AG04450 (cell line): Measurements from ENCODE around the gene SLIT1. TPM values are rescaled to one million over a fixed set of nuclear protein-coding genes. Genes with fewer than 3 reads are reported as not detected.

Source experiments
- CTCF ChIA-PET: fragments of 300-600, 350-600 bp; formaldehyde crosslinking; extraction: SDS; loops from one replicate; lab custom pipeline; 2022; ENCODE audit warnings: antibody characterized with exemption, inconsistent platforms; lab: Charles Lee
- POLR2A ChIA-PET: fragments of 350-600 bp; formaldehyde crosslinking; extraction: SDS; loops from one replicate; lab custom pipeline; 2021; ENCODE audit warnings: antibody characterized with exemption, inconsistent platforms; lab: Yijun Ruan, JAX
- DNase-seq: peaks from one replicate; pipeline ENCODE4 v3.0.0-alpha.2; 2011; ENCODE audit warnings: low read depth, low spot score
- H3K27ac ChIP-seq: one replicate; pipeline ENCODE4 v1.5.1; 2012; ENCODE audit warnings: low read depth, low read length, control low read depth
- H3K27me3 ChIP-seq: one replicate; pipeline ENCODE4 v1.6.0; 2012; ENCODE audit warnings: low read length; ENCODE audit not compliant: control insufficient read depth, insufficient read depth
- H3K4me3 ChIP-seq: 2 replicates; pipeline ENCODE4 v1.5.1; 2011; ENCODE audit warnings: mild to moderate bottlenecking, low read depth, low read length, control low read depth
- H3K9me3 ChIP-seq: 2 replicates; pipeline ENCODE4 v1.5.1; 2012; ENCODE audit warnings: low read length; ENCODE audit not compliant: control insufficient read depth, insufficient read depth
- polyA plus RNA-seq: library from polyadenylated mRNA; depleted of rRNA; stranded (reverse); fragments of >200 nt; gene quantifications from 2 replicates; pipeline ENCODE4 v1.2.3, GENCODE V29; 2011
- TF ChIP-seq, protein P1 (sequence below): IDR thresholded peaks from 2 replicates; pipeline ENCODE4 v1.5.1; 2011; ENCODE audit warnings: low read depth, low read length, control low read depth, inconsistent platforms

Gene SLIT1
- polyA plus RNA-seq, 1 experiment, result 0.01 TPM

DNA sequence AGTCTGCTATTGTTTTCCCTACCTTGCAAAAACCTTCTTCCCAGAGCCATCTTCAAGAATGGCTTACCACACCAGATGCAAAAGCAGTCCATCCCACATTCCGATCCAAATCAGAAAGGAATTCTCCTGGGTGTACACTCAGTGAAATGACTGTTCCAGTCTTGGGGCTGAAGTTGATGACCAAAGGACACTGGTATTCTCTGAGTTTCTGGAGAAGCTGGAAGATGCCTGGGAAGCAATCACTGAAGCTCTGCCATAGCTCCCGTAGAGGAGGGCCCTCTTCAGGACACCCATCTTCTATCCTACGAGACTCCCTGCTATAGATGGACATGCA is 197.9 kb downstream of the SLIT1 start:
- no peak overlapping the region for H3K4me3 ChIP-seq
- H3K9me3 ChIP-seq, result no peaks in the 10 kb centered on the region
- no peak overlapping the region for H3K27ac ChIP-seq
- CTCF ChIA-PET, result interaction anchor here (0.6 kb wide), 1 partner anchor 150 kb away, joined by 3 read pairs; no protein-coding TSS in a partner anchor
- POLR2A ChIA-PET, result no interaction called here
- H3K27me3 ChIP-seq, result no peaks in the 10 kb centered on the region
- no peak for DNase-seq
- TF ChIP-seq, protein P1, sequence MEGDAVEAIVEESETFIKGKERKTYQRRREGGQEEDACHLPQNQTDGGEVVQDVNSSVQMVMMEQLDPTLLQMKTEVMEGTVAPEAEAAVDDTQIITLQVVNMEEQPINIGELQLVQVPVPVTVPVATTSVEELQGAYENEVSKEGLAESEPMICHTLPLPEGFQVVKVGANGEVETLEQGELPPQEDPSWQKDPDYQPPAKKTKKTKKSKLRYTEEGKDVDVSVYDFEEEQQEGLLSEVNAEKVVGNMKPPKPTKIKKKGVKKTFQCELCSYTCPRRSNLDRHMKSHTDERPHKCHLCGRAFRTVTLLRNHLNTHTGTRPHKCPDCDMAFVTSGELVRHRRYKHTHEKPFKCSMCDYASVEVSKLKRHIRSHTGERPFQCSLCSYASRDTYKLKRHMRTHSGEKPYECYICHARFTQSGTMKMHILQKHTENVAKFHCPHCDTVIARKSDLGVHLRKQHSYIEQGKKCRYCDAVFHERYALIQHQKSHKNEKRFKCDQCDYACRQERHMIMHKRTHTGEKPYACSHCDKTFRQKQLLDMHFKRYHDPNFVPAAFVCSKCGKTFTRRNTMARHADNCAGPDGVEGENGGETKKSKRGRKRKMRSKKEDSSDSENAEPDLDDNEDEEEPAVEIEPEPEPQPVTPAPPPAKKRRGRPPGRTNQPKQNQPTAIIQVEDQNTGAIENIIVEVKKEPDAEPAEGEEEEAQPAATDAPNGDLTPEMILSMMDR, result no peak

DNA sequence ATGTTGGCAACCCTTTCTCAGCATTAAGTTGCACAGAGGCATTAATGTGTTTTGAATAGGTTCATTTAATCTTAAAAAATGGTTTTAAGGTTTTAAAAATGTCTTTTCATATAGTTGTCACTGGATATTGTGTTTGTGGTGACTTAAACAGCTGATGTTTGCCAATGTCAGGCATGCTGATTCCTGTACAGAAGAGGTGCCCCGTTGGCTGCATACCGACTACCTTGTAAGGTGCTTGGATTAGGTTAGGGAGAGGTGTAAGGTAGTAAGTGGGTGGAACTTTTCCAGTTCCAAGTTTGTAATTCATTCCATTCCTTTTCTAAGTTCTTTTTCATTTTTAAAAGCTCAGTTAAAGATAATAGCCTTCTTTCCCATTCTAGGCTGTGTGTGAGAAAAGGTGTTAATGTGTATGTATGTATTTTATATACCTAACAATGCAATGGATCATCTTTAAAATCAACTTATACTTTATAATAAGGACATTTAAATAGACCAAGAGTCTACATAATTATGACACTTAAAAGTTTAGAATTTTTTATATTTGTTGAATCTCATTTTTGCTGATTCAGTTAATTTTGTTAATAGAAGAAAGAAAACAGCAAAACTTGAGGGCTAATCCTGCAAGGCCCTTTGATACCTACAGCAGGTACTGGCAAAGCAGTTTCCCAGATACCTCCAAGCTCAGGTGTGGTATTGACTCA is 198.5 kb downstream of the SLIT1 start:
- Histone ChIP-seq H3K27ac (no peak overlapping the region), H3K4me3 (no peak overlapping the region), H3K27me3 (no peaks in the 10 kb centered on the region), H3K9me3 (no peaks in the 10 kb centered on the region)
- DNase-seq, result no peak
- ChIA-PET CTCF (interaction anchor here (0.6 kb wide), 1 partner anchor 150 kb away, joined by 3 read pairs; no protein-coding TSS in a partner anchor), POLR2A (no interaction called here)
- TF ChIP-seq, protein P1, result no peak

DNA sequence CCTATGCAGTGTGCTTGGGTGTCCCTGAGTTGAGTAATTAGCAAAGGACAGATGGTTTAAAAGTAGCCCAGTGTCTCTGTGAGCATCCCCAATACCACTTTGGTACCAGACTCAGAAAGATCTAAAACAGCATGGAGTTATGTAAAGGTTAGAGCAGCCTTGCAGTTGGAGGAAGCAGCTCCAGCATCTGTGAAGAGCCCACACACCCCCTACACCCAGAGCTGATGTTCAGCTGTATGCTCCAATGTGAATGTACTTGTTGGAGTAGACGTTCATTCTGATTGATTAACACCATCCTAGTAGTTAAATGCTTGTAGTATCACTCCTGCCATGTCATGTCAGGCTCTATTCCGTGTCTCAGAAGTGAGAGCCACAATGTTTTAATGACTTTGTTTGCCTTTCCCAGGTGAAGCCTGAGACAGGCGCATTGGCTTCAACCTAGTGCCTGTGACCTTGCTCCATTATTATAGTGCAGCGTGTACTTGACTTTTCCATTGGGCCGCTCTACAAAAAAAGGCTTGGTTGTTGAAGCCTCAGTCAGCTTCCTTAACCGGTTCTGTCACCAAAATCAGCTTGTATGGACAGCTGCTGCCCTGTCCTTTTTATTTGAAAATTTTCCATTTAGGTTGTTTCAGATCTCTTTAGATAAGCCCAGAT is 199.4 kb downstream of the SLIT1 start:
- no peak for DNase-seq
- Histone ChIP-seq H3K4me3 (no peak overlapping the region), H3K9me3 (no peaks in the 10 kb centered on the region), H3K27ac (no peak overlapping the region), H3K27me3 (no peaks in the 10 kb centered on the region)
- ChIA-PET POLR2A (no interaction called here), CTCF (no interaction called here)
- TF ChIP-seq, protein P1, result no peak

DNA sequence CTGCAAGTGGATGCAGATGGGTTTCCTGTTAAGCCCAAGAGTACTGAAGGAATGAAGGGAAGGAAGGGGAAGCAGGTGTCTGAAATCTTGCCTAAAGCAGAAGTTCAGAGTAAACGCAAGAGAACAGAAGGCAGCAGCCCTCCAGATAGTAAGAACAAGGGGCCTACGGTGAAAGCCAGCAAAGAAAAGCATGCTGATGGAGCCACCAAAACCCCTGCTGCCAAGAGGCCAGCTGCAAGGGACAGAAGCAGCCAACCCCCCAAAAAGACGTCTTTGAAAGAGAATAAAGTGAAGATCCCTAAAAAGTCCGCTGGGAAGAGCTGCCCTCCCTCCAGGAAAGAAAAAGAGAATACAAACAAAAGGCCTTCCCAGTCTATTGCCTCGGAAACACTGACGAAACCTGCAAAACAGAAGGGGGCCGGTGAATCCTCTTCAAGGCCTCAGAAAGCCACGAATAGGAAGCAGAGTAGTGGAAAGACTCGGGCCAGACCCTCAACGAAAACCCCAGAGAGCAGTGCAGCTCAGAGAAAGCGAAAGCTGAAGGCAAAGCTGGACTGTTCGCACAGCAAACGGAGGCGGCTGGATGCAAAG is 201.1 kb downstream of the SLIT1 start:
- Histone ChIP-seq H3K27ac (no peak overlapping the region), H3K4me3 (no peak overlapping the region), H3K27me3 (no peaks in the 10 kb centered on the region), H3K9me3 (no peaks in the 10 kb centered on the region)
- POLR2A ChIA-PET, result no interaction called here
- TF ChIP-seq, protein P1, result no peak
- no peak for DNase-seq
- CTCF ChIA-PET, result interaction anchor here (0.9 kb wide), 1 partner anchor 74 kb away, joined by 3 read pairs; no protein-coding TSS in a partner anchor
